ENCODE data around the gene GET4. TPM values are rescaled to one million over a fixed set of nuclear protein-coding genes. Genes with fewer than 3 reads are reported as not detected.

GET4 gene
- total and polyA plus RNA-seq, 2 of the 13 experiments (the other 11 are each of a cell fraction or from before 2014, with no cell fraction given) = 28.2 to 35.2 TPM

- TF ChIP-seq, protein P1, sequence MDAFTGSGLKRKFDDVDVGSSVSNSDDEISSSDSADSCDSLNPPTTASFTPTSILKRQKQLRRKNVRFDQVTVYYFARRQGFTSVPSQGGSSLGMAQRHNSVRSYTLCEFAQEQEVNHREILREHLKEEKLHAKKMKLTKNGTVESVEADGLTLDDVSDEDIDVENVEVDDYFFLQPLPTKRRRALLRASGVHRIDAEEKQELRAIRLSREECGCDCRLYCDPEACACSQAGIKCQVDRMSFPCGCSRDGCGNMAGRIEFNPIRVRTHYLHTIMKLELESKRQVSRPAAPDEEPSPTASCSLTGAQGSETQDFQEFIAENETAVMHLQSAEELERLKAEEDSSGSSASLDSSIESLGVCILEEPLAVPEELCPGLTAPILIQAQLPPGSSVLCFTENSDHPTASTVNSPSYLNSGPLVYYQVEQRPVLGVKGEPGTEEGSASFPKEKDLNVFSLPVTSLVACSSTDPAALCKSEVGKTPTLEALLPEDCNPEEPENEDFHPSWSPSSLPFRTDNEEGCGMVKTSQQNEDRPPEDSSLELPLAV (CRISPR knock-in tag; conservative IDR thresholded peaks at IDR 0.05; ENCODE audit: low read depth) = no peak
- TF ChIP-seq NR2F6 (IDR thresholded peaks at IDR 0.05) (no peak), NR2F6 (CRISPR knock-in tag; IDR thresholded peaks at IDR 0.05) (peak; percentile 84), ZNF343 (CRISPR knock-in tag; IDR thresholded peaks at IDR 0.05) (no peak), SATB2 (CRISPR knock-in tag; IDR thresholded peaks at IDR 0.05) (peak; percentile 96), KLF13 (CRISPR knock-in tag; IDR thresholded peaks at IDR 0.05) (no peak), ONECUT2 (CRISPR knock-in tag; IDR thresholded peaks at IDR 0.05) (no peak), MXI1 (IDR thresholded peaks at IDR 0.05; ENCODE audit: borderline replicate concordance, low read depth, low read length) (peak; percentile 98; the same call in 2 of the 3 replicates), SRSF9 (IDR thresholded peaks at IDR 0.05; ENCODE audit: borderline replicate concordance, insufficient read depth, low read depth, low read length, poor library complexity, severe bottlenecking) (no peak), ZHX2 (IDR thresholded peaks at IDR 0.05; ENCODE audit: low read depth) (peak; percentile 52; the same call in 1 of the 2 replicates), ZHX2 (CRISPR knock-in tag; IDR thresholded peaks at IDR 0.05; ENCODE audit: borderline replicate concordance) (0 out of 2 replicates have a peak, but pooled peaks have one; percentile 40), ZNF513 (CRISPR knock-in tag; conservative IDR thresholded peaks at IDR 0.05) (no peak), POGK (CRISPR knock-in tag; conservative IDR thresholded peaks at IDR 0.05) (0 out of 2 replicates have a peak, but pooled peaks have one; percentile 45), ZNF749 (CRISPR knock-in tag; IDR thresholded peaks at IDR 0.05; ENCODE audit: borderline replicate concordance) (peak; percentile 93; the same call in 1 of the 2 replicates), MXD1 (CRISPR knock-in tag; IDR thresholded peaks at IDR 0.05) (peak; percentile 90; the same call in 1 of the 2 replicates), ZBTB21 (CRISPR knock-in tag; IDR thresholded peaks at IDR 0.05) (no peak; the same call in 1 of the 2 replicates), HNRNPK (IDR thresholded peaks at IDR 0.05; ENCODE audit: low read depth, low read length, poor library complexity, severe bottlenecking) (no peak), ZNF660 (CRISPR knock-in tag; IDR thresholded peaks at IDR 0.05; ENCODE audit: borderline replicate concordance, low read depth) (no peak)
Observed at GRCh38 chr7:873367-874002, 2.9 kb upstream of the GET4 start (continued).

Data from HepG2 (cell line).